BLaER1 treated with 17β-estradiol and CSF1 and Interleukin-3, amounts not matched to agents 10 nM and 100 nM (cell line): ENCODE measurements around the gene COL5A3.

Experiments
- H3K27ac ChIP-seq, 11 experiments: shearing (Covaris generic); formaldehyde crosslinking; 2 replicates each; pipeline ENCODE4 v1.8.1; 2022
- H3K27me3 ChIP-seq, 11 experiments: shearing (Covaris generic); formaldehyde crosslinking; 2 replicates each; pipeline ENCODE4 v1.8.1; 2022
- H3K36me3 ChIP-seq, 11 experiments: shearing (Covaris generic); formaldehyde crosslinking; 2 replicates each; pipeline ENCODE4 v1.8.1; 2022
- H3K4me1 ChIP-seq, 10 experiments: shearing (Covaris generic); formaldehyde crosslinking; 2 replicates each; pipeline ENCODE4 v1.8.1; 2022
- H3K4me2 ChIP-seq, 11 experiments: shearing (Covaris generic); formaldehyde crosslinking; 2 replicates each; pipeline ENCODE4 v1.8.1; 2022
- H3K4me3 ChIP-seq, 10 experiments: shearing (Covaris generic); formaldehyde crosslinking; 2 replicates each; pipeline ENCODE4 v1.8.1; 2022
- H3K9ac ChIP-seq, 11 experiments: shearing (Covaris generic); formaldehyde crosslinking; 2 replicates each; pipeline ENCODE4 v1.8.1; 2022
- H3K9me3 ChIP-seq, 11 experiments: shearing (Covaris generic); formaldehyde crosslinking; replicated peaks in 1 of 11; 2 replicates each; pipeline ENCODE4 v1.8.1; 2022
- H4K20me1 ChIP-seq, 11 experiments: shearing (Covaris generic); formaldehyde crosslinking; 2 replicates each; pipeline ENCODE4 v1.8.1; 2022
- Cebpa-rat ChIP-seq, 11 experiments: shearing (Covaris generic); IDR thresholded peaks; 2 replicates each; pipeline ENCODE4 v1.8.1; 2022

The COL5A3 gene

GRCh38 chr19:10018263-10018662 lies 8.0 kb upstream of the COL5A3 start:
- no peaks in the 10 kb centered on the region for H3K9me3 ChIP-seq
- no peak overlapping the region for H3K27ac ChIP-seq
- TF ChIP-seq Cebpa-rat (IDR thresholded peaks at IDR 0.05), result no peak
- peaks cover 0 to 6% (median 0%) of the 10 kb centered on the region in 10 experiments; a peak in 2 of 20 replicates for H3K4me1 ChIP-seq
- H3K9ac ChIP-seq, result no peak overlapping the region
- H3K4me2 ChIP-seq, result no peak overlapping the region
- H4K20me1 ChIP-seq, result 0 out of 22 replicates have a peak, but pooled peaks cover 0 to 7% (median 0%) of the 10 kb centered on the region in 11 experiments
- H3K36me3 ChIP-seq, result no peaks in the 10 kb centered on the region
- no peaks in the 10 kb centered on the region; a peak in 1 of 22 replicates for H3K27me3 ChIP-seq
- no peak overlapping the region for H3K4me3 ChIP-seq

GRCh38 chr19:10013834-10014618 lies 3.7 kb upstream of the COL5A3 start:
- Histone ChIP-seq H3K27me3 (peaks cover 23 to 33% (median 29%) of the 10 kb centered on the region in 11 experiments), H3K4me2 (peak overlapping the region in 1 of 11 experiments; percentile 18; a peak in 2 of 22 replicates), H4K20me1 (peaks cover 0 to 14% (median 0%) of the 10 kb centered on the region in 11 experiments; a peak in 2 of 22 replicates), H3K9ac (no peak overlapping the region), H3K9me3 (no peaks in the 10 kb centered on the region), H3K27ac (no peak overlapping the region), H3K36me3 (no peaks in the 10 kb centered on the region), H3K4me3 (no peak overlapping the region), H3K4me1 (peaks cover 0 to 16% (median 4%) of the 10 kb centered on the region in 10 experiments; a peak in 12 of 20 replicates)
- TF ChIP-seq Cebpa-rat (IDR thresholded peaks at IDR 0.05), result no peak

GRCh38 chr19:10013316-10013715 lies 3.0 kb upstream of the COL5A3 start, which contains the start of gene RDH8:
RDH8 (plus strand) TSS chr19:10013483; CDS start chr19:10013498, 15 bp downstream.
- H3K9ac ChIP-seq, result no peak within 1 kb of the TSS
- TF ChIP-seq Cebpa-rat (IDR thresholded peaks at IDR 0.05), result no peak
- peaks cover 3 to 23% (median 11%) of the 10 kb centered on the region in 10 experiments; a peak in 19 of 20 replicates for H3K4me1 ChIP-seq
- H3K27me3 ChIP-seq, result peaks cover 23 to 39% (median 32%) of the 10 kb centered on the region in 11 experiments
- H3K27ac ChIP-seq, result no peak within 1 kb of the TSS
- H3K4me3 ChIP-seq, result no peak within 1 kb of the TSS
- peaks cover 0 to 21% (median 0%) of the 10 kb centered on the region in 11 experiments; a peak in 3 of 22 replicates for H4K20me1 ChIP-seq
- H3K4me2 ChIP-seq, result peak within 1 kb of the TSS in 1 of 11 experiments; percentile 18; a peak in 2 of 22 replicates
- H3K9me3 ChIP-seq, result no peaks in the 10 kb centered on the region
- no peaks in the 10 kb centered on the region for H3K36me3 ChIP-seq

- Histone ChIP-seq H3K27ac (no peak overlapping the region), H3K9ac (no peak overlapping the region), H3K4me1 (peaks cover 12 to 37% (median 25%) of the 10 kb centered on the region in 10 experiments), H3K9me3 (no peaks in the 10 kb centered on the region), H3K36me3 (no peaks in the 10 kb centered on the region), H3K27me3 (peaks cover 23 to 39% (median 32%) of the 10 kb centered on the region in 11 experiments), H4K20me1 (peaks cover 0 to 25% (median 0%) of the 10 kb centered on the region in 11 experiments; a peak in 3 of 22 replicates), H3K4me3 (no peak overlapping the region), H3K4me2 (peak overlapping the region in 2 of 11 experiments; percentile 4 to 12; a peak in 2 of 22 replicates)
- no peak for TF ChIP-seq Cebpa-rat (IDR thresholded peaks at IDR 0.05)
Observed at GRCh38 chr19:10011974-10012373, 1.7 kb upstream of the COL5A3 start.

- H3K27ac ChIP-seq, result no peak overlapping the region
- peaks cover 0 to 25% (median 0%) of the 10 kb centered on the region in 11 experiments; a peak in 3 of 22 replicates for H4K20me1 ChIP-seq
- H3K4me3 ChIP-seq, result no peak overlapping the region
- no peaks in the 10 kb centered on the region for H3K9me3 ChIP-seq
- no peak overlapping the region for H3K4me2 ChIP-seq
- TF ChIP-seq Cebpa-rat (IDR thresholded peaks at IDR 0.05), result no peak
- H3K36me3 ChIP-seq, result no peaks in the 10 kb centered on the region
- H3K4me1 ChIP-seq, result peaks cover 19 to 47% (median 35%) of the 10 kb centered on the region in 10 experiments
- no peak overlapping the region for H3K9ac ChIP-seq
- peaks cover 23 to 39% (median 32%) of the 10 kb centered on the region in 11 experiments for H3K27me3 ChIP-seq
Observed at GRCh38 chr19:10010939-10011338, 635 bp upstream of the COL5A3 start.

- no peak overlapping the region for H3K9ac ChIP-seq
- peaks cover 0 to 25% (median 0%) of the 10 kb centered on the region in 11 experiments; a peak in 3 of 22 replicates for H4K20me1 ChIP-seq
- no peak overlapping the region for H3K4me3 ChIP-seq
- no peak for TF ChIP-seq Cebpa-rat (IDR thresholded peaks at IDR 0.05)
- no peak overlapping the region for H3K27ac ChIP-seq
- no peaks in the 10 kb centered on the region for H3K36me3 ChIP-seq
- peaks cover 24 to 59% (median 47%) of the 10 kb centered on the region in 10 experiments for H3K4me1 ChIP-seq
- peaks cover 23 to 39% (median 32%) of the 10 kb centered on the region in 11 experiments for H3K27me3 ChIP-seq
- H3K4me2 ChIP-seq, result no peak overlapping the region
- no peaks in the 10 kb centered on the region for H3K9me3 ChIP-seq
Observed at GRCh38 chr19:10009714-10010224, 535 bp downstream of the COL5A3 start.

GRCh38 chr19:10008184-10008765 lies 2.0 kb downstream of the COL5A3 start:
- Histone ChIP-seq H3K27ac (no peak overlapping the region), H3K4me1 (peaks cover 24 to 68% (median 59%) of the 10 kb centered on the region in 10 experiments), H3K27me3 (peaks cover 23 to 39% (median 32%) of the 10 kb centered on the region in 11 experiments), H4K20me1 (peaks cover 0 to 20% (median 0%) of the 10 kb centered on the region in 11 experiments; a peak in 3 of 22 replicates), H3K9ac (no peak overlapping the region), H3K4me2 (peak overlapping the region; percentile 22 to 92 (median 72)), H3K4me3 (no peak overlapping the region), H3K9me3 (no peaks in the 10 kb centered on the region), H3K36me3 (no peaks in the 10 kb centered on the region)
- TF ChIP-seq Cebpa-rat (IDR thresholded peaks at IDR 0.05), result no peak

- Histone ChIP-seq H3K9me3 (no peaks in the 10 kb centered on the region), H3K36me3 (no peaks in the 10 kb centered on the region), H3K4me3 (no peak overlapping the region), H3K9ac (no peak overlapping the region), H3K27ac (peak overlapping the region in 2 of 11 experiments; percentile 58 to 66; a peak in 2 of 22 replicates), H3K4me2 (peak overlapping the region; percentile 22 to 92 (median 72)), H3K4me1 (peaks cover 24 to 69% (median 61%) of the 10 kb centered on the region in 10 experiments), H3K27me3 (peaks cover 23 to 39% (median 32%) of the 10 kb centered on the region in 11 experiments), H4K20me1 (peaks cover 0 to 20% (median 0%) of the 10 kb centered on the region in 11 experiments; a peak in 3 of 22 replicates)
- no peak for TF ChIP-seq Cebpa-rat (IDR thresholded peaks at IDR 0.05)
Observed at GRCh38 chr19:10007371-10008183, 2.7 kb downstream of the COL5A3 start.
